ENCODE data around the gene PTER. TPM values are rescaled to one million over a fixed set of nuclear protein-coding genes. Genes with fewer than 3 reads are reported as not detected.

Gene PTER
- total RNA-seq, 2 experiments from 2014 or later = 12.8 to 14.1 TPM

DNA sequence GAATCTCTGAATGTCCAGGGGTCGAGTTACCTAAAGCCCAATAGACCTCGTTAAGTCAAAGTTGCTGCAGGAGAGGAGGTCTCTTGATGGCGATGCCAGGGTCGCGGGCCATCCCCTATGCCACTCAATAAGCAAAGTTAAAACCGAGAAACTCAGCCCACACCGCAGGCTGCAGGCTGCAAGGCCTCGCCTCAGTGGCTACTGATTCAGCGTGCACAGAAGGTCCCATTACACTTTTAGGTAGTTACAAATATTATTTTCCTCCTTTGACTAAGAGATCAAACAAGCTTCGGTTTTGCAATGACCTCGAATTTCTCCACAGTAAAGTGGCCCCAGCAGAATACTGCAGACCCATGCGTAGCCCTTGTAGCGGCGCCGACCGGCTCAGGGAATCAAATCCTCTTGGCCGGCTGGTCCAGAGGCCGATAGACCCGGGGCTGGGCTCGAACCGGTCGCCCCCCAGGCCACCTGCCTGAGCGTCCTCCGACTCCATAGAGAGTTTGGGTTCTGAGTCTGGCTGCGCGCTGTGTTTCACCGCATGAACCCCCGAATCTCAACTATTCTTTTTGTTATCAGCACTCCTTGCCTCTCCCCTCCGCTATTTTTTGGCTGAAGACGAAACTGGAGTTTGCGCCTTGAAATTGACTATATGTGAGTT is 82.6 kb downstream of the PTER start:
- ChIA-PET POLR2A (no interaction called here), CTCF (interaction anchor here (1.2 kb wide), 1 partner anchor 25 kb away, joined by 5 read pairs; no protein-coding TSS in a partner anchor)
- Mint-ChIP-seq H3K4me3 (peak overlapping the region; percentile 69), H3K27me3 (ENCODE audit: low read depth) (peaks cover 35% of the 10 kb centered on the region), H3K4me1 (ENCODE audit: low read depth) (peaks cover 10% of the 10 kb centered on the region), H3K9me3 (ENCODE audit: insufficient read depth) (no peaks in the 10 kb centered on the region), H3K36me3 (ENCODE audit: low read depth) (peaks cover 3% of the 10 kb centered on the region), H3K27ac (no peak overlapping the region)
- no peak for ATAC-seq
- no peak for DNase-seq

GRCh38 chr10:16519908-16520861 is 83.4 kb downstream of the PTER start:
- DNase-seq = peak; percentile 23
- POLR2A ChIA-PET = no interaction called here
- Mint-ChIP-seq H3K4me1 (ENCODE audit: low read depth) (peaks cover 10% of the 10 kb centered on the region), H3K4me3 (peak overlapping the region; percentile 69), H3K36me3 (ENCODE audit: low read depth) (peaks cover 3% of the 10 kb centered on the region), H3K27ac (no peak overlapping the region), H3K27me3 (ENCODE audit: low read depth) (peaks cover 38% of the 10 kb centered on the region), H3K9me3 (ENCODE audit: insufficient read depth) (no peaks in the 10 kb centered on the region)
- CTCF ChIA-PET = no interaction called here
- peak; percentile 55 for ATAC-seq

DNA sequence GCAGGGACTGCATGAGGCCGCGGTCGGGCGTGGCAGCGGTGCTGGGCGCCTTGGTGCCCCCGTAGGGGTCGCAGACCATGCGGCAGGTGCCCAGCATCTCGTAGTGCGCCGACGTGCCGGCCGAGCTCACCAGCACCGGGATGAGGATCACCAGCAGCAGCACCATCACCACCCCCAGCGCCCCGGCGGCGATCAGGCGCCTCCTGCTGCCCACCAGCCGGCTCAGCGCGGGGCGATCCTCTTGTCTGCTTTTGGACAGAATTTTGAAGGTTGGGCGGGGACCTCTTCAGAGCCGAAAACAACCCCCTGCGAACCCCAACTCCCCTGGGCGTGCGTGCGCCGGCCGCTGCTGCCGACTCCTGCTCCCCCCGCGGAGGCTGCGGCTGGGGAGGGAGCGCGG is 84.1 kb downstream of the PTER start:
- Mint-ChIP-seq H3K4me1 (ENCODE audit: low read depth) (peaks cover 10% of the 10 kb centered on the region), H3K4me3 (peak overlapping the region; percentile 48), H3K27me3 (ENCODE audit: low read depth) (peaks cover 41% of the 10 kb centered on the region), H3K9me3 (ENCODE audit: insufficient read depth) (no peaks in the 10 kb centered on the region), H3K36me3 (ENCODE audit: low read depth) (peaks cover 3% of the 10 kb centered on the region), H3K27ac (no peak overlapping the region)
- ChIA-PET CTCF (interaction anchor here (1.3 kb wide), 1 partner anchor 67 kb away, joined by 3 read pairs; no protein-coding TSS in a partner anchor), POLR2A (no interaction called here)
- peak; percentile 55 for ATAC-seq
- peak; percentile 45 for DNase-seq

DNA sequence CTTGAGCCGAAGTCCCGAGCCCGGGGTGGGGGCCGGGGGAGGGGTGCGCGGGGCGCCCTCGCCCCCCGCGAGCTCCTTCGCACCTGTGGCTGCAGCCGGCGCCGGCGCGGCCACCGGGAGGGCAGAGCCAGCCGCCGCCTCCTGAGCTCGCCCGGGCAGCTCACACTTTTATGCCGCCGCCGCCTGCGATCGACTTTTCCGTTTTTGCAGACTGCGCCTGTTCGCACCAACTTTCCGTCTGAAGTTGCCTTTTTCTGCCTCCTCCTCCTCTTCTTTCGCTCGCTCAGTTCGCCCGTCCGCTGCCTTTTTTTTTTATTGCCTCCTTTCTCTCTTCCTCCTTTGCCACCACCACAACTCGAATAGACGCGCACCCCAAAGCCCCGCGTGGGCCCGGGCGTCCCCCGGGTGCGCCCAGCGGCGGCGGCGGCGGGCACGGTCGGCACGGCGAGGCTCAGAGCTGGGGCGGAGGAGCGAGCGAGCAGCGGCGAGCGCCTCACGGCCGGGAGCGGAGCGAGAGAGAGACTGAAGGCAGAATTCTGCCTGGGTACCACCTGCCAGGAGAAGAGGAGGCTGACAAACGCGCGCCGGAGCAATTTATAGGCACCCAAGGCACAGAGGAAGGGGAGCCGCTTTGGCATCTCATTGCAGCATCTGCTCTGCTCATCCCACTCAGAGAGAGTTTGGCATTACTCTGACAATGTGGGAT is 84.7 kb downstream of the PTER start, which contains the start of gene C1QL3:
TSS of gene C1QL3 (minus strand) at position 569 of the 706 bp plus-strand sequence. CDS start 814 bp downstream, outside the sequence.
- DNase-seq = peak; percentile 56
- Mint-ChIP-seq H3K4me3 (peak within 1 kb of the TSS; percentile 76), H3K27ac (no peak within 1 kb of the TSS), H3K4me1 (ENCODE audit: low read depth) (peaks cover 10% of the 10 kb centered on the region), H3K9me3 (ENCODE audit: insufficient read depth) (no peaks in the 10 kb centered on the region), H3K36me3 (ENCODE audit: low read depth) (peaks cover 3% of the 10 kb centered on the region), H3K27me3 (ENCODE audit: low read depth) (peaks cover 41% of the 10 kb centered on the region)
- ChIA-PET CTCF (interaction anchor here (1.3 kb wide), 1 partner anchor 68 kb away, joined by 3 read pairs; no protein-coding TSS in a partner anchor), POLR2A (interaction anchor here (0.5 to 0.6 kb wide), 2 partner anchors 75 to 321 kb away, joined by 3 to 4 read pairs; no protein-coding TSS in a partner anchor)
- ATAC-seq = peak; percentile 67

- ATAC-seq (no peak), DNase-seq (no peak)
- no peaks in the 10 kb centered on the region for H3K9me3 Mint-ChIP-seq (ENCODE audit: insufficient read depth)
- no peak overlapping the region for H3K27ac Mint-ChIP-seq
- CTCF ChIA-PET = no interaction called here
- no peaks in the 10 kb centered on the region for H3K36me3 Mint-ChIP-seq (ENCODE audit: low read depth)
- no peak overlapping the region for H3K4me3 Mint-ChIP-seq
- POLR2A ChIA-PET = no interaction called here
- H3K4me1 Mint-ChIP-seq (ENCODE audit: low read depth) = no peaks in the 10 kb centered on the region
- peaks cover 26% of the 10 kb centered on the region for H3K27me3 Mint-ChIP-seq (ENCODE audit: low read depth)
Observed at GRCh38 chr10:16527452-16527851, 90.6 kb downstream of the PTER start.

- H3K9me3 Mint-ChIP-seq (ENCODE audit: insufficient read depth) = no peaks in the 10 kb centered on the region
- ATAC-seq = no peak
- peaks cover 13% of the 10 kb centered on the region for H3K27me3 Mint-ChIP-seq (ENCODE audit: low read depth)
- DNase-seq = no peak
- H3K4me3 Mint-ChIP-seq = no peak overlapping the region
- POLR2A ChIA-PET = no interaction called here
- no peaks in the 10 kb centered on the region for H3K36me3 Mint-ChIP-seq (ENCODE audit: low read depth)
- CTCF ChIA-PET = no interaction called here
- no peak overlapping the region for H3K27ac Mint-ChIP-seq
- H3K4me1 Mint-ChIP-seq (ENCODE audit: low read depth) = no peaks in the 10 kb centered on the region
Observed at GRCh38 chr10:16529853-16530252, 93.0 kb downstream of the PTER start.

DNA sequence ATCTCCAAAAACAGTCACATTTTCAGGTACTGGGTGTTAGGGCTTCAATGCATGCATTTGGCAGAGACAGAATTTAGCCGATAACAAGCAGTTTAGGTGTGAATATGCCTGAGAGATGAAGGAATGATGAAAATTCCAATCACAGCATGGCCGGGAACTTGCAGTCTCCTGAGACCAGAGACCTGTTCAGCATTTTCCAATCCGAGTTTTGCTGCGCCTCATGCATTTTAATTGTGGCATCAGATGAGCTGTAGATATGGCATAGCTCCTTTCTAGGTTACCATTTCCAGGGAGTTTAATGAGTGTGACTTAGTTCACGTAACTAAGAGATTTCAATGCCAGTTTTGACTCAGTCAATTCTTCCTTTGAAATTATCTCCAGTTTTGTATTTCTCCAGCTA is 99.3 kb downstream of the PTER start:
- Mint-ChIP-seq H3K27ac (no peak overlapping the region), H3K36me3 (ENCODE audit: low read depth) (no peaks in the 10 kb centered on the region), H3K27me3 (ENCODE audit: low read depth) (no peaks in the 10 kb centered on the region), H3K4me1 (ENCODE audit: low read depth) (no peaks in the 10 kb centered on the region), H3K9me3 (ENCODE audit: insufficient read depth) (no peaks in the 10 kb centered on the region), H3K4me3 (no peak overlapping the region)
- ATAC-seq = no peak
- DNase-seq = no peak
- ChIA-PET POLR2A (no interaction called here), CTCF (no interaction called here)

DNA sequence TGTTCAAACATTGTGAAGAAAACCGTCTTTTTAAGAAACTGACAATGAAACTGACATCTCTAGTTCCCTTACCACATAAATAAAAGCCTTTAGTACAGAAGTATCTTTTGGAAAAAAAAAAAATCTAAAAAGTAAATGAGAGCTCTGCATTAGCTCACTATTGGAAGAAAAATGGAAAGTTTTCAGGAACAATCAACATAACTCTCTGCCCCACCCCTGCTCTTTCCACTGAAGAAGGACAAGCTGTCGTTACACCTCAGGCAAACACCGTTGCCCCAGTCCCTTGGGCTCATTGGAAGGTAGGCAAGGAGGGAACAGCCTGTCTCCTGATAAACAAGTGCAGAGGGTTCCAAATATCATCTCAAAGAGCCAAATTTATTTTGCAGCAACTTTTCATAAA is 107.3 kb downstream of the PTER start:
- H3K9me3 Mint-ChIP-seq (ENCODE audit: insufficient read depth) = no peaks in the 10 kb centered on the region
- H3K4me3 Mint-ChIP-seq = no peak overlapping the region
- H3K27me3 Mint-ChIP-seq (ENCODE audit: low read depth) = peaks cover 7% of the 10 kb centered on the region
- ChIA-PET CTCF (interaction anchor here (1.7 to 2.2 kb wide), 2 partner anchors 25 to 641 kb away, joined by 5 to 12 read pairs; no protein-coding TSS in a partner anchor), POLR2A (no interaction called here)
- H3K27ac Mint-ChIP-seq = no peak overlapping the region
- no peak for DNase-seq
- H3K36me3 Mint-ChIP-seq (ENCODE audit: low read depth) = no peaks in the 10 kb centered on the region
- no peak for ATAC-seq
- H3K4me1 Mint-ChIP-seq (ENCODE audit: low read depth) = no peaks in the 10 kb centered on the region

- ChIA-PET POLR2A (no interaction called here), CTCF (interaction anchor here (1.0 to 2.2 kb wide), 5 partner anchors 14 to 642 kb away, joined by 3 to 12 read pairs (median 3); no protein-coding TSS in a partner anchor)
- Mint-ChIP-seq H3K27ac (no peak overlapping the region), H3K9me3 (ENCODE audit: insufficient read depth) (no peaks in the 10 kb centered on the region), H3K36me3 (ENCODE audit: low read depth) (no peaks in the 10 kb centered on the region), H3K27me3 (ENCODE audit: low read depth) (peaks cover 7% of the 10 kb centered on the region), H3K4me1 (ENCODE audit: low read depth) (no peaks in the 10 kb centered on the region), H3K4me3 (no peak overlapping the region)
- ATAC-seq (no peak), DNase-seq (no peak)
Observed at GRCh38 chr10:16544591-16544990, 107.8 kb downstream of the PTER start.

DNA sequence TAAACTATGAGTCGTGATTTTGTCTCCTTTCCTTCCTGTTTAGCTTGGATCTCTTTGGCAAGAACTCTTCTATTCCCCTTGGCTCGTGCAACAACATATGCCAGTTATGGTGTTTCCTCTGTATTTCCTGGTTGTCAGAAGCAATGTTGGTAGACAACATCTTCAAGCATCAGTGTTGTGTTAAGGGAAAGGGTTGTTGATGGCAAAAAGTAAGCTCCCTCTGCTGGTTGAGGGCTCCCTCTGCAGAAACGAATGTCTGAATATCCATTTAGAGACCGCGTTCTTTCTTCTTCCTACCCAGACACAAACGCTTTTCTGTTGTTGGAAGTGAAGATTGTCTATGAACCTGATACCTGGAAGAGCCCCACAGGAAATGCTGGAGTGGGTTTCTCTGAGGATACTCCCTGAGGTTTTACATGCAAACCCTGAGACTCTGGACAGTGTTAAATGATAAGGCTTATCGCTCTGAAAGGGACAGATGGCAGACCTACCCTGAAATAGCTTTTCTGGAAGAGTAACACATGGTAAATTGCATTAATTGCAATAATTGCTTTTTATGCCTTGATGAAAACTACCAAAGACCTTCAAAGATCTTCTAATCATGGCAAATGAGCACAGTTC is 108.4 kb downstream of the PTER start:
- Mint-ChIP-seq H3K36me3 (ENCODE audit: low read depth) (no peaks in the 10 kb centered on the region), H3K27ac (no peak overlapping the region), H3K27me3 (ENCODE audit: low read depth) (peaks cover 7% of the 10 kb centered on the region), H3K4me1 (ENCODE audit: low read depth) (no peaks in the 10 kb centered on the region), H3K4me3 (no peak overlapping the region), H3K9me3 (ENCODE audit: insufficient read depth) (no peaks in the 10 kb centered on the region)
- DNase-seq (peak; percentile 24), ATAC-seq (no peak)
- CTCF ChIA-PET = interaction anchor here (1.0 to 2.2 kb wide), 5 partner anchors 13 to 642 kb away, joined by 3 to 12 read pairs (median 3); no protein-coding TSS in a partner anchor
- POLR2A ChIA-PET = no interaction called here

DNA sequence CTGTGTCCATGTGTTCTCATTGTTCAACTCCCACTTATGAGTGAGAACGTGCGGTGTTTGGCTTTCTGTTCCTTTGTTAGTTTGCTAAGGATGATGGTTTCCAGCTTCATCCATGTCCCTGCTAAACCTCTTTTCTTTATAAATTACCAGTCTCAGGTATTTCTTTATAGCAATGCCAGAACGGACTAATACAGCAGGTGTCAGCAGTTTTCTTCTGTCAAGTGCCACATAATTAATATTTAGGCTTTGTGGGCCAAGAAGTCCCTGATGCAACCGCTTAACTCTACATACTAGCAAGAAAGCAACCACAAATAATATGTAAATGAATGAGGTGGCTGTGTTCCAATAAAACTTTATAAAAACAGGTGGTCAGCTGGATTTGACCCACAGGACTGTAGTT is 111.2 kb downstream of the PTER start:
- peaks cover 7% of the 10 kb centered on the region for H3K27me3 Mint-ChIP-seq (ENCODE audit: low read depth)
- H3K9me3 Mint-ChIP-seq (ENCODE audit: insufficient read depth) = no peaks in the 10 kb centered on the region
- H3K4me3 Mint-ChIP-seq = no peak overlapping the region
- ChIA-PET CTCF (no interaction called here), POLR2A (no interaction called here)
- no peaks in the 10 kb centered on the region for H3K36me3 Mint-ChIP-seq (ENCODE audit: low read depth)
- no peaks in the 10 kb centered on the region for H3K4me1 Mint-ChIP-seq (ENCODE audit: low read depth)
- DNase-seq = no peak
- H3K27ac Mint-ChIP-seq = no peak overlapping the region
- ATAC-seq = no peak
